K562 (cell line): Measurements from ENCODE around the gene PIK3C2B. TPM values are rescaled to one million over a fixed set of nuclear protein-coding genes. Genes with fewer than 3 reads are reported as not detected.

ENCODE experiments used
- GTF3C2 ChIP-seq: IDR thresholded peaks from 3 replicates; pipeline ENCODE4 v1.6.1; 2011; ENCODE audit warnings: borderline replicate concordance, mild to moderate bottlenecking, moderate library complexity; ENCODE audit not compliant: insufficient read length; ENCODE audit errors: extremely low read depth
- HNRNPUL1 ChIP-seq: fragments of 200-400 bp; formaldehyde crosslinking; IDR thresholded peaks from 2 replicates; pipeline ENCODE4 v1.6.1; 2017; ENCODE audit warnings: low read length
- MYNN ChIP-seq, 2 experiments: sonication (generic); formaldehyde crosslinking in 1 of 2; IDR thresholded peaks; 2 replicates each; pipeline versions ENCODE4 v1.5.0 to v1.6.1; 2016 to 2020; ENCODE audit warnings: antibody characterized with exemption in 1 of 2, missing genetic modification reagents in 1 of 2
- NR2C1 ChIP-seq, 2 experiments: fragments of 450-650 bp; IDR thresholded peaks; 2 replicates each; pipeline ENCODE4 v1.6.1; 2017; ENCODE audit warnings: mild to moderate bottlenecking in 2 of 2, antibody characterized with exemption in 1 of 2, inconsistent platforms in 1 of 2, missing compliant biosample characterization in 1 of 2, missing genetic modification characterization in 1 of 2
- NR2C2 ChIP-seq, 2 experiments: fragments of 200-800 bp in 1 of 2; sonication (Bioruptor generic) in 1 of 2; sonication (generic) in 1 of 2; formaldehyde crosslinking in 1 of 2; IDR thresholded peaks; 2 replicates each; pipeline versions ENCODE4 v1.6.1 to v1.8.0; 2016 to 2022; ENCODE audit warnings: mild to moderate bottlenecking in 1 of 2, missing compliant biosample characterization in 1 of 2, missing genetic modification characterization in 1 of 2, missing genetic modification reagents in 1 of 2
- TAL1 ChIP-seq: fragments of 450-650 bp; IDR thresholded peaks from 2 replicates; pipeline ENCODE4 v1.6.1; 2016; ENCODE audit warnings: mild to moderate bottlenecking
- XRCC5 ChIP-seq: fragments of 200-400 bp; formaldehyde crosslinking; IDR thresholded peaks from 2 replicates; pipeline ENCODE4 v1.6.1; 2017; ENCODE audit warnings: low read depth, mild to moderate bottlenecking, low read length
- ZBTB12 ChIP-seq: fragments of 250-450 bp; sonication (Bioruptor Pico); IDR thresholded peaks from 2 replicates; pipeline ENCODE4 v1.4.0; 2020
- ZBTB40 ChIP-seq, 2 experiments: fragments of 450-650 bp in 1 of 2; sonication (generic) in 1 of 2; formaldehyde crosslinking in 1 of 2; IDR thresholded peaks; 2 replicates each; pipeline versions ENCODE4 v1.7.1 to v1.9.0; 2016 to 2022; ENCODE audit warnings: inconsistent platforms in 1 of 2, mild to moderate bottlenecking in 1 of 2, missing genetic modification reagents in 1 of 2
- ZNF239 ChIP-seq: fragments of 250-450 bp; sonication (Bioruptor Pico); IDR thresholded peaks from 2 replicates; pipeline ENCODE4 v1.4.0; 2020; ENCODE audit warnings: mild to moderate bottlenecking
- ZNF644 ChIP-seq: fragments of 200-800 bp; sonication (Bioruptor generic); IDR thresholded peaks from 2 replicates; pipeline ENCODE4 v1.6.1; 2016; ENCODE audit warnings: low read depth, missing genetic modification characterization, missing compliant biosample characterization
- ZNF77 ChIP-seq: fragments of 250-450 bp; sonication (Bioruptor Pico); IDR thresholded peaks from 2 replicates; pipeline ENCODE4 v1.5.0; 2020
- polyA plus RNA-seq, 8 experiments: library from polyadenylated mRNA; depleted of rRNA in 4 of 8; stranded (reverse) in 5 of 8; unstranded in 3 of 8; fragments of >200 nt; fragmentation: Nextera tagmentation in 2 of 8; fragmentation: Illumina TruSeq in 1 of 8; extraction: Ambion mirVana in 2 of 8; extraction: Trizol in 1 of 8; gene quantifications; 2 replicates each; pipeline versions ENCODE4 v1.2.1 to v1.2.3, GENCODE V29; 2011 to 2014; ENCODE audit warnings: inconsistent platforms in 1 of 8, missing spikeins in 1 of 8
- total RNA-seq, 7 experiments: library from RNA; depleted of rRNA in 6 of 7; stranded (reverse); fragments of >200 nt in 6 of 7; fragmentation: Illumina TruSeq in 2 of 7; extraction: Trizol in 2 of 7; gene quantifications; 2 replicates each; pipeline versions ENCODE4 v1.2.1 to v1.2.3, GENCODE V29; 2011 to 2021; ENCODE audit warnings: low replicate concordance in 1 of 7

Gene PIK3C2B
- total and polyA plus RNA-seq, 9 of the 15 experiments (the other 6 are each of a cell fraction or from before 2014, with no cell fraction given), result 0.10 to 2.9 (median 0.72) TPM

GRCh38 chr1:204506201-204506968 lies 11.8 kb upstream of the PIK3C2B start (continued):
- TF ChIP-seq GTF3C2, result peak; percentile 90
- peak; percentile 7; the same call in 1 of the 2 replicates for TF ChIP-seq ZNF239
- TF ChIP-seq ZBTB12 (CRISPR knock-in tag), result no peak
- TF ChIP-seq NR2C2 (CRISPR knock-in tag; IDR thresholded peaks at IDR 0.05), result no peak
- peak; percentile 49; the same call in 1 of the 2 replicates for TF ChIP-seq NR2C2 (tag; IDR thresholded peaks at IDR 0.05)
- TF ChIP-seq XRCC5, result no peak; the same call in 1 of the 2 replicates
- TF ChIP-seq TAL1, result peak; percentile 28
- TF ChIP-seq MYNN (IDR thresholded peaks at IDR 0.05), result 0 out of 2 replicates have a peak, but pooled peaks have one; percentile 22
- no peak for TF ChIP-seq MYNN (CRISPR knock-in tag; IDR thresholded peaks at IDR 0.05)
- peak; percentile 37; the same call in 1 of the 2 replicates for TF ChIP-seq NR2C1 (IDR thresholded peaks at IDR 0.05)
- TF ChIP-seq NR2C1 (tag; IDR thresholded peaks at IDR 0.05), result no peak
- TF ChIP-seq HNRNPUL1, result no peak
- peak; percentile 85; the same call in 1 of the 2 replicates for TF ChIP-seq ZNF644
- no peak; the same call in 1 of the 2 replicates for TF ChIP-seq ZNF77 (CRISPR knock-in tag)
- TF ChIP-seq ZBTB40 (IDR thresholded peaks at IDR 0.05), result peak; percentile 92
- TF ChIP-seq ZBTB40 (CRISPR knock-in tag; IDR thresholded peaks at IDR 0.05), result no peak
